Breast epithelium (tissue), 3 donors: ENCODE data around the gene ASPDH.

Experiments used
- POLR2A ChIP-seq: fragments of 450-650 bp; IDR thresholded peaks from one replicate; pipeline ENCODE4 v1.6.1; 2016; ENCODE audit warnings: antibody characterized with exemption, mild to moderate bottlenecking, moderate library complexity
- TF ChIP-seq, protein P1 (sequence below), 3 donors: fragments of 450-650 bp; IDR thresholded peaks; one replicate each; pipeline ENCODE4 v1.5.1; 2016 to 2017; ENCODE audit warnings: antibody characterized with exemption in 3 of 3, mild to moderate bottlenecking in 3 of 3, moderate library complexity in 3 of 3

DNA sequence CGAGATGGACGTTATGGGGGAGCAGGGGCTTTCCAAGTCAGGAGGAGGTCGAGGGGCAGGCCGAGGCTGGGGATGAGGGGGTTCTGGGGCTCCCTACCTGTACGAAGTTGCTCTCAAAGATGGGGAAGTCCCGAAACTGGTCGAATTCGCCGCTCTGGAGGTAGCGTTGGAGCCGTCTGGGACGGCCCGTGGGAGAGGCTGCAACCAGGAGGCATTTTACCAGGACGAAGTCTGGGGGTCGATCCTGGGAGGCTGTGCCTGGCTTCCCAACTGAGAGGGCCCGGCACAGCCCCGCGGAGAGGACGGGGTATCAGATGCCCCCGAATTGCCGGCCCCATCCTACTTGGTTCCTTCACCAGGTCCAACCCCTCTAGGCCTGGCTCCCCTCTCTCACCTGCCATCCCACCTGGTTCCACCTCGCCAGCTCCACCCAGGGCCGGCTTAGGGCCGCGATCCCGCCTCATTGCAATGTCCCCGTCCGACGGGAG lies 37.9 kb downstream of the ASPDH start:
- TF ChIP-seq POLR2A: no peak
- TF ChIP-seq, protein P1, sequence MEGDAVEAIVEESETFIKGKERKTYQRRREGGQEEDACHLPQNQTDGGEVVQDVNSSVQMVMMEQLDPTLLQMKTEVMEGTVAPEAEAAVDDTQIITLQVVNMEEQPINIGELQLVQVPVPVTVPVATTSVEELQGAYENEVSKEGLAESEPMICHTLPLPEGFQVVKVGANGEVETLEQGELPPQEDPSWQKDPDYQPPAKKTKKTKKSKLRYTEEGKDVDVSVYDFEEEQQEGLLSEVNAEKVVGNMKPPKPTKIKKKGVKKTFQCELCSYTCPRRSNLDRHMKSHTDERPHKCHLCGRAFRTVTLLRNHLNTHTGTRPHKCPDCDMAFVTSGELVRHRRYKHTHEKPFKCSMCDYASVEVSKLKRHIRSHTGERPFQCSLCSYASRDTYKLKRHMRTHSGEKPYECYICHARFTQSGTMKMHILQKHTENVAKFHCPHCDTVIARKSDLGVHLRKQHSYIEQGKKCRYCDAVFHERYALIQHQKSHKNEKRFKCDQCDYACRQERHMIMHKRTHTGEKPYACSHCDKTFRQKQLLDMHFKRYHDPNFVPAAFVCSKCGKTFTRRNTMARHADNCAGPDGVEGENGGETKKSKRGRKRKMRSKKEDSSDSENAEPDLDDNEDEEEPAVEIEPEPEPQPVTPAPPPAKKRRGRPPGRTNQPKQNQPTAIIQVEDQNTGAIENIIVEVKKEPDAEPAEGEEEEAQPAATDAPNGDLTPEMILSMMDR (IDR thresholded peaks at IDR 0.05): no peak
